ENCODE measurements around the gene TNS1. TPM values are rescaled to one million over a fixed set of nuclear protein-coding genes. Genes with fewer than 3 reads are reported as not detected.
A peak's percentile ranks its signal among the peaks of the same experiment; 100 is the strongest.

TNS1 gene
- polyA plus RNA-seq, 1 experiment, result 19.7 TPM

GRCh38 chr2:217790195-217790594 lies 212.6 kb downstream of the TNS1 start:
- peak overlapping the region; percentile 21 for H3K27ac ChIP-seq (ENCODE audit: low read depth, low read length)
- H3K4me3 ChIP-seq (ENCODE audit: low read depth, low read length), result no peak overlapping the region
- TF ChIP-seq CTCF (IDR thresholded peaks at IDR 0.05; ENCODE audit: low read depth, low read length), result no peak
- CTCF ChIA-PET, result interaction anchor here (0.6 to 8.5 kb wide), 20 partner anchors 8 to 378 kb away, joined by 3 to 145 read pairs (median 8); partner anchors contain the start of gene RUFY4
- POLR2A ChIA-PET, result no interaction called here
- peaks cover 7% of the 10 kb centered on the region; the same call in 1 of the 2 replicates for H3K9me3 ChIP-seq (ENCODE audit: control insufficient read depth, insufficient read depth, low read length)
- no peak for DNase-seq (ENCODE audit: low read depth, low spot score)
- no peaks in the 10 kb centered on the region for H3K27me3 ChIP-seq (ENCODE audit: control insufficient read depth, insufficient read depth, low read length)

- POLR2A ChIA-PET, result no interaction called here
- DNase-seq (ENCODE audit: low read depth, low spot score), result no peak
- Histone ChIP-seq H3K9me3 (ENCODE audit: control insufficient read depth, insufficient read depth, low read length) (peaks cover 7% of the 10 kb centered on the region; the same call in 1 of the 2 replicates), H3K4me3 (ENCODE audit: low read depth, low read length) (no peak overlapping the region), H3K27ac (ENCODE audit: low read depth, low read length) (no peak overlapping the region), H3K27me3 (ENCODE audit: control insufficient read depth, insufficient read depth, low read length) (no peaks in the 10 kb centered on the region)
- CTCF ChIA-PET, result interaction anchor here (0.5 to 8.5 kb wide), 40 partner anchors 9 to 284 kb away, joined by 3 to 145 read pairs (median 6); partner anchors contain the start of gene RUFY4
- no peak for TF ChIP-seq CTCF (IDR thresholded peaks at IDR 0.05; ENCODE audit: low read depth, low read length)
These were observed 213.0 kb downstream of the TNS1 start for GRCh38 chr2:217789736-217790181.

GRCh38 chr2:217789003-217789735 lies 213.6 kb downstream of the TNS1 start:
- H3K4me3 ChIP-seq (ENCODE audit: low read depth, low read length), result no peak overlapping the region

GRCh38 chr2:217788669-217789002 lies 214.2 kb downstream of the TNS1 start:
- ChIA-PET CTCF (interaction anchor here (0.6 to 8.5 kb wide), 48 partner anchors 9 to 467 kb away, joined by 3 to 145 read pairs (median 4); partner anchors contain the start of gene RUFY4), POLR2A (no interaction called here)
- no peak for DNase-seq (ENCODE audit: low read depth, low spot score)
- Histone ChIP-seq H3K4me3 (ENCODE audit: low read depth, low read length) (no peak overlapping the region), H3K27me3 (ENCODE audit: control insufficient read depth, insufficient read depth, low read length) (no peaks in the 10 kb centered on the region), H3K27ac (ENCODE audit: low read depth, low read length) (no peak overlapping the region), H3K9me3 (ENCODE audit: control insufficient read depth, insufficient read depth, low read length) (peaks cover 7% of the 10 kb centered on the region; the same call in 1 of the 2 replicates)
- no peak for TF ChIP-seq CTCF (IDR thresholded peaks at IDR 0.05; ENCODE audit: low read depth, low read length)

More at GRCh38 chr2:217789003-217789735, 213.6 kb downstream of the TNS1 start:
- POLR2A ChIA-PET, result no interaction called here
- DNase-seq (ENCODE audit: low read depth, low spot score), result peak; percentile 47
- Histone ChIP-seq H3K27me3 (ENCODE audit: control insufficient read depth, insufficient read depth, low read length) (no peaks in the 10 kb centered on the region), H3K9me3 (ENCODE audit: control insufficient read depth, insufficient read depth, low read length) (peaks cover 7% of the 10 kb centered on the region; the same call in 1 of the 2 replicates), H3K27ac (ENCODE audit: low read depth, low read length) (no peak overlapping the region)
- peak; percentile 99 for TF ChIP-seq CTCF (IDR thresholded peaks at IDR 0.05; ENCODE audit: low read depth, low read length)
- CTCF ChIA-PET, result interaction anchor here (0.5 to 8.5 kb wide), 54 partner anchors 9 to 467 kb away, joined by 3 to 145 read pairs (median 4); partner anchors contain the start of gene RUFY4

Measured in AG04450 (cell line).